ENCODE data around the gene CEACAM8. TPM values are rescaled to one million over a fixed set of nuclear protein-coding genes. Genes with fewer than 3 reads are reported as not detected.

The CEACAM8 gene
- total and polyA plus RNA-seq, 2 donors (not counting 3 experiments of a cell fraction or from before 2014, with no cell fraction given), result not detected

DNA sequence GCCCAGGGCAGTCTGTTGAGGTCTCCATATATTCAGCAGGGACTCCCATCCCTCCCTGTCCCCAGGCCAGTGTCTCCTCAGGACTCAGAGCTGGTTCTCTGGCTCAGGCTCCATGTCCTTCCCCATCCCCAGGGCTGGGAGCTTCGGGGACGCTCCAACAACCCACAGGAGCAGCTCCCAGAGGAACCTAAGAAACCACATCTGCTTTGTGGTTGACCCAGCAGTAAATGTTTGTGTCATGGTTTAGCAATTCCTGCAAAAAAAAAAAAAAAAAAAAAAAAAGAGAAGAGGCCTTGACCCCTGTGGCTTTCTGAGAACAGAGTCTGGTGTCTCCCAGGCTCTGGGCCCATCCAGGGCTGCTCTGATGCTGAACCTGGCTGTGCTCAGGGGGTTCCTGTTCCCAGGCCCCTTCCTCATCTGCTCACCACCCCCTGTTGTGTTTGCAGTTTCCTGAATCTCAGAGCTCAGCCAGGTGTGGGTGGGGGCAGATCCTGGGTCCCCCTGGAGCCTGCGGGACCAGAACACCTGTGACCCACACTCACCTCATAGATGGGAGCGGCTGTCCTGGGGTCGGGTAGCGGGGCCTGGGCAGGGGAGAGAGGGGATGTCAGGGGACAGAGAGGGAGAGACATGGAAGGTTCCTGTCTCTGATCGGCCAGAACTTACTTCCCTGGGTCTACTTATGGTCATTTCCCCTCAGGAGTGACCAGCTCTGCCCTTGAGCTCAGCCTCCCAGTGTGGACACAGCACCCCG is 41.3 kb downstream of the CEACAM8 start:
- no peak overlapping the region for H3K27ac ChIP-seq (ENCODE audit: insufficient read depth, low read depth, low read length)
- no peaks in the 10 kb centered on the region for H4K20me1 ChIP-seq (replicated peaks; ENCODE audit: control insufficient read depth, extremely low read depth, insufficient read depth, low read length)
- POLR2A ChIA-PET, result no interaction called here
- H3K4me3 ChIP-seq (replicated peaks in 1 of 3; ENCODE audit: insufficient read depth in 1 of 3, low read depth in 1 of 3, low read length in 3 of 3), result no peak overlapping the region
- H3K9me1 ChIP-seq (replicated peaks; ENCODE audit: control insufficient read depth, extremely low read depth, insufficient read depth, low read length), result no peaks in the 10 kb centered on the region
- H3K4me1 ChIP-seq (ENCODE audit: control insufficient read depth, extremely low read depth, insufficient read depth, low read length), result no peaks in the 10 kb centered on the region
- no peaks in the 10 kb centered on the region for H3K36me3 ChIP-seq (ENCODE audit: control insufficient read depth in 2 of 2, extremely low read depth in 1 of 2, insufficient read depth in 2 of 2, low read length in 2 of 2)
- TF ChIP-seq POLR2A (IDR thresholded peaks at IDR 0.05; ENCODE audit: low read depth, low read length) (no peak), GATA2 (IDR thresholded peaks at IDR 0.05; ENCODE audit: insufficient read depth, insufficient read length, low read depth, low read length) (no peak), FOS (IDR thresholded peaks at IDR 0.05; ENCODE audit: borderline replicate concordance, insufficient read depth, low read length) (no peak), POLR2AphosphoS5 (IDR thresholded peaks at IDR 0.05; ENCODE audit: insufficient read depth, low read depth, low read length) (no peak), EZH2 (IDR thresholded peaks at IDR 0.05; ENCODE audit: borderline replicate concordance, low read depth, low read length, severe bottlenecking) (no peak), MYC (IDR thresholded peaks at IDR 0.05; ENCODE audit: low read depth, low read length) (no peak), JUN (IDR thresholded peaks at IDR 0.05; ENCODE audit: borderline replicate concordance, insufficient read depth, insufficient read length, low read depth) (no peak)
- TF ChIP-seq, protein P1, sequence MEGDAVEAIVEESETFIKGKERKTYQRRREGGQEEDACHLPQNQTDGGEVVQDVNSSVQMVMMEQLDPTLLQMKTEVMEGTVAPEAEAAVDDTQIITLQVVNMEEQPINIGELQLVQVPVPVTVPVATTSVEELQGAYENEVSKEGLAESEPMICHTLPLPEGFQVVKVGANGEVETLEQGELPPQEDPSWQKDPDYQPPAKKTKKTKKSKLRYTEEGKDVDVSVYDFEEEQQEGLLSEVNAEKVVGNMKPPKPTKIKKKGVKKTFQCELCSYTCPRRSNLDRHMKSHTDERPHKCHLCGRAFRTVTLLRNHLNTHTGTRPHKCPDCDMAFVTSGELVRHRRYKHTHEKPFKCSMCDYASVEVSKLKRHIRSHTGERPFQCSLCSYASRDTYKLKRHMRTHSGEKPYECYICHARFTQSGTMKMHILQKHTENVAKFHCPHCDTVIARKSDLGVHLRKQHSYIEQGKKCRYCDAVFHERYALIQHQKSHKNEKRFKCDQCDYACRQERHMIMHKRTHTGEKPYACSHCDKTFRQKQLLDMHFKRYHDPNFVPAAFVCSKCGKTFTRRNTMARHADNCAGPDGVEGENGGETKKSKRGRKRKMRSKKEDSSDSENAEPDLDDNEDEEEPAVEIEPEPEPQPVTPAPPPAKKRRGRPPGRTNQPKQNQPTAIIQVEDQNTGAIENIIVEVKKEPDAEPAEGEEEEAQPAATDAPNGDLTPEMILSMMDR (IDR thresholded peaks at IDR 0.05; ENCODE audit: extremely low read depth in 1 of 2, insufficient read depth in 1 of 2, low read depth in 1 of 2, low read length in 2 of 2), result no peak
- TF ChIP-seq, protein P2, sequence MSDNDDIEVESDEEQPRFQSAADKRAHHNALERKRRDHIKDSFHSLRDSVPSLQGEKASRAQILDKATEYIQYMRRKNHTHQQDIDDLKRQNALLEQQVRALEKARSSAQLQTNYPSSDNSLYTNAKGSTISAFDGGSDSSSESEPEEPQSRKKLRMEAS (IDR thresholded peaks at IDR 0.05; ENCODE audit: insufficient read depth, insufficient read length), result no peak
- no peak overlapping the region for H3K4me2 ChIP-seq (ENCODE audit: insufficient read depth, low read length)
- BruUV-seq (replicated peaks), result no TSS peak
- no peak for FAIRE-seq
- H2AFZ ChIP-seq (ENCODE audit: low read depth, low read length), result no peak overlapping the region
- dilution Hi-C loops (cut with MboI; ENCODE audit: extremely low pct_ligation_motif_present, low sequenced_read_pairs), result no loop called here
- intact Hi-C loops (cut with micrococcal nuclease), result no loop called here
- H3K27me3 ChIP-seq (ENCODE audit: control insufficient read depth in 2 of 2, insufficient read depth in 2 of 2, low read length in 2 of 2), result no peaks in the 10 kb centered on the region
- H3K9me3 ChIP-seq (replicated peaks; ENCODE audit: control insufficient read depth, insufficient read depth, low read length), result no peaks in the 10 kb centered on the region
- DNase-seq (ENCODE audit: low read depth, low spot score), result no peak
- H3K79me2 ChIP-seq (ENCODE audit: control insufficient read depth, insufficient read depth, low read length), result no peaks in the 10 kb centered on the region
- CTCF ChIA-PET, result no interaction called here
- H3K9ac ChIP-seq (replicated peaks; ENCODE audit: extremely low read depth, insufficient read depth, low read length), result no peak overlapping the region

Data from endothelial cell of umbilical vein (primary cell).